GM23248 (cell line): ENCODE results near the gene LRP1. TPM values are rescaled to one million over a fixed set of nuclear protein-coding genes. Genes with fewer than 3 reads are reported as not detected.
A peak's percentile ranks its signal among the peaks of the same experiment; 100 is the strongest.

ENCODE experiments used
- DNase-seq: peaks from one replicate; pipeline ENCODE4 v3.0.0-alpha.2; 2015
- H2AFZ ChIP-seq: fragments of 200-600 bp; sonication (generic); 2 replicates; pipeline ENCODE4 v1.6.1; 2016; ENCODE audit warnings: antibody characterized with exemption
- H3F3A ChIP-seq: fragments of 200-600 bp; sonication (generic); 2 replicates; pipeline ENCODE4 v1.6.1; 2016; ENCODE audit warnings: mild to moderate bottlenecking, antibody characterized with exemption, mixed run types; ENCODE audit not compliant: insufficient read depth
- H3K27ac ChIP-seq: fragments of 200-600 bp; sonication (generic); 2 replicates; pipeline ENCODE4 v1.5.1; 2016; ENCODE audit warnings: mild to moderate bottlenecking
- H3K27me3 ChIP-seq: fragments of 200-600 bp; sonication (generic); replicated peaks from 2 replicates; pipeline ENCODE4 v1.6.1; 2016; ENCODE audit warnings: mild to moderate bottlenecking; ENCODE audit not compliant: insufficient read depth
- H3K36me3 ChIP-seq: fragments of 200-600 bp; sonication (generic); 2 replicates; pipeline ENCODE4 v1.6.1; 2016; ENCODE audit warnings: low read depth, mild to moderate bottlenecking
- H3K4me1 ChIP-seq: fragments of 200-600 bp; sonication (generic); 2 replicates; pipeline ENCODE4 v1.6.1; 2016; ENCODE audit warnings: mild to moderate bottlenecking; ENCODE audit not compliant: insufficient read depth
- H3K4me2 ChIP-seq: fragments of 200-600 bp; sonication (generic); one replicate; pipeline ENCODE4 v1.6.1; 2016; ENCODE audit warnings: mild to moderate bottlenecking; ENCODE audit not compliant: unreplicated experiment
- H3K4me3 ChIP-seq: fragments of 200-600 bp; sonication (generic); 2 replicates; pipeline ENCODE4 v1.5.1; 2016; ENCODE audit warnings: mild to moderate bottlenecking
- H3K79me2 ChIP-seq: fragments of 200-600 bp; sonication (generic); 2 replicates; pipeline ENCODE4 v1.6.1; 2016; ENCODE audit warnings: mild to moderate bottlenecking; ENCODE audit not compliant: insufficient read depth
- H3K9ac ChIP-seq: fragments of 200-600 bp; sonication (generic); 2 replicates; pipeline ENCODE4 v1.6.1; 2016; ENCODE audit warnings: mild to moderate bottlenecking
- H3K9me2 ChIP-seq: fragments of 200-600 bp; sonication (generic); 2 replicates; pipeline ENCODE4 v1.6.1; 2016; ENCODE audit warnings: mixed run types, mild to moderate bottlenecking, moderate library complexity; ENCODE audit not compliant: insufficient read depth
- H3K9me3 ChIP-seq: fragments of 200-600 bp; sonication (generic); one replicate; pipeline ENCODE4 v1.6.1; 2017; ENCODE audit warnings: low read depth
- H4K20me1 ChIP-seq: fragments of 200-600 bp; sonication (generic); 2 replicates; pipeline ENCODE4 v1.6.0; 2016; ENCODE audit not compliant: insufficient read depth
- EZH2 ChIP-seq: fragments of 200-600 bp; sonication (generic); IDR thresholded peaks from 2 replicates; pipeline ENCODE4 v1.6.1; 2018; ENCODE audit warnings: antibody characterized with exemption, mild to moderate bottlenecking; ENCODE audit not compliant: insufficient read depth, poor library complexity, severe bottlenecking
- EZH2phosphoT487 ChIP-seq: fragments of 200-600 bp; sonication (generic); IDR thresholded peaks from 2 replicates; pipeline ENCODE4 v1.6.1; 2018; ENCODE audit warnings: antibody characterized with exemption, moderate library complexity, mild to moderate bottlenecking, low read depth; ENCODE audit not compliant: insufficient read depth
- WGBS, 2 experiments: methylation state at CpG; one replicate each; pipeline ENCODE4 v1.1.6; 2015 to 2017; ENCODE audit warnings: low lambda C conversion rate in 2 of 2, low coverage in 1 of 2; ENCODE audit errors: missing lambda C conversion rate in 2 of 2; 5-methylcytosine and 5-hydroxymethylcytosine counted together
- in situ Hi-C: fragments of 300-500 bp; cut with MboI; formaldehyde crosslinking; loops from 2 replicates; pipeline ENCODE4 v1.15.0; 2020
- polyA plus RNA-seq: library from polyadenylated mRNA; unstranded; fragments of >200 nt; fragmentation: Nextera tagmentation; extraction: Ambion mirVana; gene quantifications from 2 replicates; pipeline ENCODE4 v1.2.1, GENCODE V29; 2016
- total RNA-seq: library from RNA; depleted of rRNA; stranded (reverse); fragments of >200 nt; shearing (Covaris generic); gene quantifications from 2 replicates; pipeline ENCODE4 v1.2.3, GENCODE V29; 2014

LRP1 gene
- total and polyA plus RNA-seq, 2 experiments from 2014 or later: 166 to 257 TPM

DNA sequence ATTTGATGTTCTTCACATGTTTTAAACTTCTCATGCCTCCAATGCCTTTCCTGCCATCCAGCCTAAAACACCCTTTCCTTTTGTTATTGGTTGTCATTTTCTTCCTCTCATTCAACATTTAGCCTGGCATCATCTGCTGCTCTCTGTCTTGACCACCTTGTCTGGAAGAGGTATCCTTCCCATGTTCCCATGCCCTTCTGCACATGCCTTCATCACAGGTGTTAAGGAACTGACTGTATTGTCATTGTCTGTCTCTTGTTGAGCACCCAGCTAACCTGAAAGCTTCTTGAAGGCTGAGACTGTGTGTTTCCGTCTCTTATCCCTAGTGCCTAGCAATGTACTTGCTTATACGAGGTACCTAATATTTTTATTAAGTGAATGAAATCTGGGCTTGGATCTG is 4.5 kb upstream of the LRP1 start:
- Histone ChIP-seq H3K79me2 (peaks cover 4% of the 10 kb centered on the region), H4K20me1 (no peaks in the 10 kb centered on the region), H3K27ac (no peak overlapping the region), H3K4me3 (no peak overlapping the region), H3K9me3 (no peaks in the 10 kb centered on the region), H2AFZ (no peak overlapping the region), H3K9ac (no peak overlapping the region), H3K36me3 (no peaks in the 10 kb centered on the region), H3K4me2 (no peak overlapping the region), H3K27me3 (no peaks in the 10 kb centered on the region), H3K4me1 (peaks cover 18% of the 10 kb centered on the region), H3K9me2 (no peaks in the 10 kb centered on the region), H3F3A (peaks cover 21% of the 10 kb centered on the region)
- 50 to 53% methylated on average over 2 of the region's 2 CpGs for WGBS, 2 experiments
- TF ChIP-seq EZH2: no peak
- TF ChIP-seq EZH2phosphoT487: no peak
- DNase-seq: no peak
- in situ Hi-C loops: loop anchor here (5.0 kb wide), 1 partner anchor 53 kb away; no protein-coding TSS in a partner anchor

DNA sequence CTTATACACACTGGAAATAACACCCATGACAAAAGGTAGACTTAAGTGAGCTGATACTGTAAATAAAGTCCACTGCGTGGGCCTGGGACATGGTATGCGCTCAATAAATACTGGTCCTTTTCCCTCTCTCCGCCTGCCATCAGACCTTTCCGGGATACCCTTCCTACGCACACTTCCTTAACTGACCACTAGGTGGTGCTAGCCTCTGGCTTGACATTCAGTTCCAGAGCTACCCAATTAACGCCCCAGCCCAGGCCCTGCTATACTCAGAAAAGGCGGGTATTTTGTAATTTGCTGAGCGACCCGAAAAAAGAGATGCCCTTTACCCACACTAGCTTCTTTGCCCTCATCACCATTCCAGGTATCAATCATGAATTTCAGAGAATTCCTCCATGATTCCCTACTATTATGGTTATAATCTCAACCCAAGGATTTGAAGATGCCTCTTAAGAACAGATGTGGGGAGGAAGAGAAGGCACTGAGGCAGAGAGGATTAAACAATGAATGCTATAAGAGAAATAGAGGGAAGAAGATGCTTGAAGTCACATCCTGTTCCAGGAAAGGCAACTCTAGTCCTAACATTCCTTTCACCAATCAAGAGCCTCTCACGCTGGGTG is 3.9 kb upstream of the LRP1 start:
- H3K27me3 ChIP-seq: no peaks in the 10 kb centered on the region
- DNase-seq: peak; percentile 79
- H3K4me3 ChIP-seq: no peak overlapping the region
- no peaks in the 10 kb centered on the region for H4K20me1 ChIP-seq
- no peak overlapping the region for H2AFZ ChIP-seq
- peaks cover 15% of the 10 kb centered on the region for H3F3A ChIP-seq
- 10 to 13% methylated on average over 10 of the region's 10 CpGs for WGBS, 2 experiments
- no peak overlapping the region for H3K9ac ChIP-seq
- H3K4me2 ChIP-seq: no peak overlapping the region
- H3K9me3 ChIP-seq: no peaks in the 10 kb centered on the region
- in situ Hi-C loops: loop anchor here (5.0 kb wide), 1 partner anchor 53 kb away; no protein-coding TSS in a partner anchor
- H3K9me2 ChIP-seq: no peaks in the 10 kb centered on the region
- H3K27ac ChIP-seq: no peak overlapping the region
- peaks cover 9% of the 10 kb centered on the region for H3K79me2 ChIP-seq
- no peaks in the 10 kb centered on the region for H3K36me3 ChIP-seq
- TF ChIP-seq EZH2: no peak
- TF ChIP-seq EZH2phosphoT487: no peak
- peaks cover 12% of the 10 kb centered on the region for H3K4me1 ChIP-seq

DNA sequence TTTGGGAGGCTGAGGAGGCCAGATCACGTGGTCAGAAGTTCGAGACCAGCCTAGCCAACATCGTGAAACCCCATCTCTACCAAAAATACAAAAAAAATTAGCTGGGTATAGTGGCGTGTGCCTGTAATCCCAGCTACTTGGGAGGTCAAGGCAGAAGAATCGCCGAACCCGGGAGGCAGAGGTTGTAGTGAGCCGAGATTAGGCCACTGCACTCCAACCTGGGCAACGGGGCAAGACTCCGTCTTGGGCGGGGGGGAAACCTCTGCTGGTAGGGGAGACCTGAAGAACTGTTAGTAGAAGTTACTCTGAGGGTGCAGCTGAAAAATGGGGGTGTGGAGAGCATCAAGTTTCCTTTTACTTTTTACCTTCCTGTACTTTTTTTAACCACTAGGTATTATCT is 2.2 kb upstream of the LRP1 start:
- H3K27ac ChIP-seq: no peak overlapping the region
- H2AFZ ChIP-seq: no peak overlapping the region
- H4K20me1 ChIP-seq: no peaks in the 10 kb centered on the region
- peaks cover 27% of the 10 kb centered on the region for H3F3A ChIP-seq
- H3K4me3 ChIP-seq: no peak overlapping the region
- in situ Hi-C loops: no loop called here
- H3K9me3 ChIP-seq: no peaks in the 10 kb centered on the region
- 93 to 97% methylated on average over 11 of the region's 11 CpGs for WGBS, 2 experiments
- H3K36me3 ChIP-seq: no peaks in the 10 kb centered on the region
- TF ChIP-seq EZH2phosphoT487 (no peak), EZH2 (no peak)
- peaks cover 12% of the 10 kb centered on the region for H3K4me1 ChIP-seq
- DNase-seq: no peak
- no peak overlapping the region for H3K9ac ChIP-seq
- H3K27me3 ChIP-seq: no peaks in the 10 kb centered on the region
- peaks cover 26% of the 10 kb centered on the region for H3K79me2 ChIP-seq
- H3K9me2 ChIP-seq: no peaks in the 10 kb centered on the region
- no peak overlapping the region for H3K4me2 ChIP-seq

DNA sequence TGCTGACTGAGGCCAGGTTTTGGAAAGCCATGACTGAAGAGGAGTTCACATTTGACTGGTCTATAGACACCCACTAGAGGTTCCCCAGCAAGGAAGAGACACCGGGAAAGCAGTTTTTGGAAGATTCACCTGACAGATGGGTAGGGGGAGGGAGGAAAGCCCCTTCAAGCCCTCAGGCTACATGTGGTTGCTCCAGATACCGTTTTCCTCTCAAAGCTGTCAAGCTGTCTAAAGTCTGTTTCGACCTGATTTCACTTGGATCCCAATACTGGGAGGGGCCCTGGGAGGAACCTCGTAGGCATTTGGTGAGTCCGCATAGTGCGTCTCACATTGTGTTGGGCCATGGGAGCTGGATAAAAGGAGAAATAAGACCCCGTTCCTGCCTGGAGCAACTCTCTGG is 1.7 kb upstream of the LRP1 start:
- Histone ChIP-seq H2AFZ (peak overlapping the region; percentile 78; the same call in 1 of the 2 replicates), H3K9me3 (no peaks in the 10 kb centered on the region), H3K4me1 (peaks cover 17% of the 10 kb centered on the region), H3K27me3 (no peaks in the 10 kb centered on the region), H3K4me2 (peak overlapping the region; percentile 88), H3K27ac (peak overlapping the region; percentile 89), H3K4me3 (no peak overlapping the region; the same call in 1 of the 2 replicates), H4K20me1 (no peaks in the 10 kb centered on the region), H3K79me2 (peaks cover 31% of the 10 kb centered on the region), H3F3A (peaks cover 32% of the 10 kb centered on the region), H3K36me3 (no peaks in the 10 kb centered on the region), H3K9ac (peak overlapping the region; percentile 90; the same call in 1 of the 2 replicates), H3K9me2 (no peaks in the 10 kb centered on the region)
- in situ Hi-C loops: no loop called here
- TF ChIP-seq EZH2phosphoT487: no peak
- TF ChIP-seq EZH2: no peak
- no peak for DNase-seq
- WGBS, 2 experiments: 50 to 56% methylated on average over 7 of the region's 7 CpGs
